Measurements from ENCODE around the gene CTRB1.

- no peak for TF ChIP-seq SUZ12 (IDR thresholded peaks at IDR 0.05; ENCODE audit: extremely low read depth, insufficient read depth, insufficient read length)
- TF ChIP-seq YY1 (IDR thresholded peaks at IDR 0.05; ENCODE audit: insufficient read depth, insufficient read length) = no peak
- no peak for TF ChIP-seq ZNF274 (IDR thresholded peaks at IDR 0.05; ENCODE audit: low read depth, low read length)
Observed at GRCh38 chr16:75241955-75242354, 23.2 kb downstream of the CTRB1 start.

All from NT2/D1 (cell line).